Measurements from ENCODE around the gene FGD3.

FGD3 gene

GRCh38 chr9:93035106-93035660 is 87.9 kb downstream of the FGD3 start:
- no peak for DNase-seq

GRCh38 chr9:93035821-93036351 is 88.6 kb downstream of the FGD3 start:
- no peak for DNase-seq

- DNase-seq = no peak
These were observed 89.7 kb downstream of the FGD3 start for GRCh38 chr9:93036887-93037475.

DNA sequence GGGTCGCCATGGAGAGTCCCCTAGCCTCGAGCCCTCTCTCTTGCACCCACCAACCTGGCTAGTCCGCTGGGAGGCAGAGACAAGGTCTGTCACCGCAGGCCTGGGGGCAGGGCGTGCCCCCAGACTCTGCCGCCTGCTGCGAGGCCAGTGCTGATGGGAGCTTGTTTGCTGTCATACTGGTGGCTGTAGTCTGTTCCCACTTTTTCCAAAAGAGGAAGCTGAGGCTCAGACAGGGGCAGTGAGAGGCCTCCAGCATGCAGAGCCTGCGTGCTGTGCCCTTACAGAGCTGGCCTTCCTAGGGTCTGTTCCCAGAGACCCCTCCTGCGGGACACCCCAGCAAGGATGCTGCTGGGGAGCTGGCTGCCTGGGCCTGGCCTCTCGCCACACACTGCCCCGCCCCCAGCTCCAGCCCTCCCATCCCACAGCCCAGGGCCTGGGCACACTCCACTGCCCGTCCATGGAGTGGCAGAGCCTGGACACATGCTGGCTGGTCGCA is 90.2 kb downstream of the FGD3 start:
- no peak for DNase-seq

GRCh38 chr9:93038918-93039317 is 91.6 kb downstream of the FGD3 start:
- no peak for DNase-seq

DNA sequence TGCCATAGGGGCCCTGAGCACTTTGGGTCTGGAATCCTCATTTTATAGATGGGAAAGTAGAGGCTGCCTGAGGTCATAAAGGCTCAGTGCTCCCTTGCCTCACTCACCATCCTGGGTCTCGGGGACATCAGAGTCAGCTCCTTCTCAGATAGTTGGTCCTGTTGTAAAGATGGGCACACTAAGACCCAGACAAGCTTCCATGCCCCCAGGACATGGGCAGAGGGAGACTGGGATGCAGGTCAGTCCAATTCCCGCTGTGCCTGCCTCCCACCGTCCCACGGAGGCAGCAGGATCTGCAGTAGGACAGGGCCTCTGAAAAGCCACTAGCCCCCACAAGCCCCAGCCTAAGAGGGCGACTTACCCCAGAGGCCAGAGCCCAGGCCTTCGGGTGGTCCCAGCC is 92.1 kb downstream of the FGD3 start:
- DNase-seq = no peak

DNA sequence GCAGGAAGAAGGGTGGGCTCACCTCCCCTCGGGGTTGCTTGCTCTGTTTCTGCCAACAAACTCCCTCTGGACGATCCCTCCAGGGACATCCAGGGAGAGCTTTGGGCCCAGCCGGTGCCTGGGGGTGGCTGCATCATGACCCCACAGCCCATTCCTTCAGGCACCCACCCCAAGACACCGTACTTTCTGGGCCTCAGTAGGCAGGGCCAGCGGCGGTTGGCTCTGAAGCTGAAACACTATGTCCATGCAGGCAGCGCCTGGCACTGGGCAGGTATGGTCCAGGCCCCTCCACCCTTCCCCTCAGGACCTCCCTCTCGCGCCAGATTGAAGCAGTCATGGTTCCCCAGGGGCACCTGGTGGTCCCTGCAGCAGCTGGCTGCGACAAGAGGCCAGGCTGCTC is 92.7 kb downstream of the FGD3 start:
- DNase-seq = no peak

- no peak for DNase-seq
These were observed 93.1 kb downstream of the FGD3 start for GRCh38 chr9:93040409-93040808.

DNA sequence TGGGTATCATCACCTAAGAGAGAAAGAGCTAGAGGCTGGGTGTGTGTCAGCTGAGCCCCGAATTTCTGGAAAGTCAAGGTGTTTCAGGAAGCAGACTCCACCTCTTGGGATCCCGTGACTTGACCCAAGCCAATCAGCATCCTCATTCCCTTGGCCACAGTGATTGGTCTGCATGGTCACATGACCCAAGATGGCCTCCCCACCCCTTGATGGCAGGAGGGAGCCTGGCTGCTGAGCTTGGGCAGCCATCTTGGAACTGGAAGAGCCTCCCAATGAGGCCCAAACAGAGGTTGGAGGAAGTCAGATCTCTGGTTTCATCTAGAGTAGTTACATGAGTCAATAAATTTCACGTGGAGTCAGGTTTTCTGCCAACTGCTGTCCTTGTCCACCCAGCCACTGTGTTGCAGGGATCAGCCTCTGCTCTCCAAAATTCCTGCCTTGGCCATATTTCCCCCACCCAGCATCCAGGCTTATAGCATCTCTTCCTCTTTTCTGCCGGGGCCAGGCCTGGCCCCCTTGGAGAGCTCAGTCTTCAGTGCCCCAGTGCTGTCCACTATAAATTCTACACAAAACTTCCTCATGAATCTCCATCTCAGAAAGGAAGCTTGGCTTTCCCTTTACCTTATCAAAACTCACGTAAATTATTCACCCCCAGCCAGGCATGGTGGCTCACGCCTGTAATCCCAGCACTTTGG is 93.9 kb downstream of the FGD3 start:
- DNase-seq = no peak

GRCh38 chr9:93043122-93043521 is 95.8 kb downstream of the FGD3 start:
- DNase-seq = peak in 1 of 2 donors; percentile 10

- no peak for DNase-seq
These were observed 98.2 kb downstream of the FGD3 start for GRCh38 chr9:93045521-93045920.

DNA sequence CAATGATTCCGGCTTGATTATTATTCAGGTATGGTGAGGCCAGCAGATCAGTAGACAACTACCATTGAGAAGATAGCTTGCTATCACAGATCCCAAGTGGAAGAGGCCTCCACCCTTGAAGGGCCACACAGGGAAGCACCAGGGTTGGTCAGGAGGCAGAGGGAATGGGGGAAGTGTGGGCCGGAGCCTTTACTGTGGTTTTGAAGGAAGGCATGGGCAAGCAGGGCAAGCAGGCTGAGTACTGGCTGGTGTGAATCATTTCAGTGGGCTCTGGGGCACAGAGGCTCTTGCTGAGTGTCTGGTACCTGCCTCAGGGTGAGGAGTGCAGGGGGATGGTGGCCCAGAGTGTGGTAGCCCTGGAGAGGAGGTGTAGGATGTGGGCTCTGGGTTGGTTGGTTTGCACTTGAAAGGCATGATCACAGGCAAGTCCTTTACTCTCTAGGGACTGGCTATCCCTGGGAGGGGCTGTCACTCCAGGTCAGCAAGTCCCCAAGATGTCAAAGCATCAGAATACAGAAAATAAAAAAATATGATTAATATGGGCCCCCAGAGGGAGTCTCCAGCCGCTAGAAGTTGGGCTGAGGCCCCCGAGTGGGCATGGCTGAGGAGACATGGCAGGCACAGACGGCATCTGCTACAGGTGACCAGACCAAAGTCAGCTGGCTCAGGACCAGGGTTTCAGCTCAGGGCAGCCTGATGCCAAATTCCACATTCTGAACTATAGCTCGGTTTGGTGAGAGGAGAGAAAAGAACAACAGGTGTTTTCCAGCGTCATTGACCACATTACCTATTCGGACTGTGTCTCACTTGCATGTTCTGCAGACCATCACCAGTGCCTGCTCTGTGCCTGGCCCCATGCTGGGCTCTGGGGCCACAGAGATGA is 101.5 kb downstream of the FGD3 start:
- no peak for DNase-seq

DNA sequence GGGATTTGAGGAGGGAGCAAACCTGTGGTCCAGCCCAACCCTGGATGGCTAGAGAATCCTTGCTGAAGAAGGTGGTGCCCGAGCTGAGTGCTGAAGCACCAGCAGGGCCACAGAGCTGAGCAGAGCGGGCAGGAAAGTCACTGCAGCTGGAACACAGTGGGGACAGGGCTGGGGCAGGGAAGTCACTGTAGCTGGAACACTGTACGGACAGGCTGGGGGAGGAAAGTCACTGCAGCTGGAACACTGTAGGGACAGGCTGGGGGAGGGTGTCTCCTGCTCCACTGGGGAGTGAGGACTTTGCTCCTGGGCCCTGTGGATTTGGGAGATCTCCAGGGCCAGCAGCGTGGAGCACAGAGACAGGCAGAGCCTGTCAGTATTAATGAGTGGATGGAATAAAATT is 102.2 kb downstream of the FGD3 start:
- no peak for DNase-seq

- no peak for DNase-seq
These were observed 102.9 kb downstream of the FGD3 start for GRCh38 chr9:93050231-93050630.

GRCh38 chr9:93051680-93052089 is 104.4 kb downstream of the FGD3 start:
- DNase-seq = no peak

DNA sequence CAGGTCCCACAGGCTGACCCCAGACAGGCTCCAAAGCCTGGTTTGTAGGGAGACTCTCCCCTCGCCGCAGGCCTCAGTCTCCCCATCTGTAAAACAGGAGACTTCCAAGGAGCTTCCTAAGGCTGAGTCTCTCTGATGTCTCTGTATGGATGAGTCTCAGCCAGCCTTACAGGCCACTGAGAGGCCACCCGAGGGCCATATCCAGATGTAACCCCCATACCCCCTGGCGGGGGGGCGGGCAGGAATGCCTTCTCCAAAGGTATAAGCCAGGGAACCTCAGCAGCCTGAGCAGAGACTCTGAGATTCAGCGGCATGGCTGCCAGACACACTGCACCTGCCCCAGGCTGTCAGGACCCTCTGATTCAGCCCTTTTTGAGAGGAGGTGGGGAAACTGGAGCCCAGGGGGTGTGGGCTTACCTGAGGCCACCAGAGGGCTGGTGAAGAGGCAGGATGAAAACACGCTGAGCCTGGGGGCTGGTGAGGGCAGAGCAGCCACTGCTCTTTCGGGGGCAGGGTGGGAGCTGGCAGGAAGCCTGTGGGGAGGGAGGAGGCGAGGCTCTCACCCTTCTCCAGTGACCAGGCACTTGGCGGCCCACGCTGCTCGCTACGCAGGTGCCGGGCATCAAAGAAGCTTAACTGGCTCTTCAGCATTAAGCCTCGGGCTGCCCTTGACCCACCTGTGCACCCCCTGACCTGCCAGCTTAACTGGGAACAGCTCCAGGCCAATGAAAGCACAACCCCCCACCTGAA is 105.6 kb downstream of the FGD3 start:
- DNase-seq = no peak

- DNase-seq = no peak
These were observed 106.5 kb downstream of the FGD3 start for GRCh38 chr9:93053781-93054331.

GRCh38 chr9:93054758-93055704 is 107.7 kb downstream of the FGD3 start:
- no peak for DNase-seq

DNA sequence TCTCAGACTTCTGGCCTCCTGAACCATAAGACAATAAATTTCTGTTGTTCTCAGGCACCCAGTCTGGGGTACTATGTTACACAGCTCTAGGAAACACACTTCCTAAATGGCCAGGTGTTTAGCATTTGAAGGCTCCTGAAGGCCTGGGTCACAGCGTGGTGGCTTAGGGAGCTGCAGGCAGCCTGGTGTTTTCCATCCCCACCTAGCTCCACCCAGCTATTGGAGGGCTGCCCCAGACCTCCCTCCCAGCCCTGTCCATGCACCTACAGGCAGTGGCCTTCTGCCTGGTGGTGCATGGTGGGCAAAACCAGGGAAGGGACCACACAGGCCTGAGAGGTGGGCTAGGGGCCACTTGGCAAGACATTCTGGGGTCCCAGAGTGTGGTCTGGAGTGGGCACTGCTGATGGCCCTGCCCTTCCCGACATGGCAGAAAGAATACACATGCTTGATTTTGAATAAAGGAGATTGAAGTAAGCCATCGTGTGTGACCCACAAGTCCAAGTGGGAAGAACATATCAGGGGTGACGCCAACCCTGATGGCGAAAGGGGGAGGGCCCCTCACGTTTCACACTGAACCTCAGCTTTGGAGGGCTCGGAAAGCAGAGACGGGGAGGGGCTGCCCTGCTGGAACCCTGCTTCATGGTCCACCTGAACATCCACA is 109.8 kb downstream of the FGD3 start:
- no peak for DNase-seq

- DNase-seq = no peak
These were observed 110.5 kb downstream of the FGD3 start for GRCh38 chr9:93057703-93058354.

Data from bone marrow (tissue), 2 donors.